Stimulated activated CD8-positive, alpha-beta memory T cell treated with anti-CD3 and anti-CD28 coated beads, Interleukin-7, amount 100 ng/mL, for 4 hours (primary cell): ENCODE results near the gene AP5B1.
A peak's percentile ranks its signal among the peaks of the same experiment; 100 is the strongest.

Experiments
- DNase-seq, 2 donors: peaks; one replicate each; pipeline ENCODE4 v3.0.0-alpha.2; 2020; ENCODE audit warnings: low read depth in 2 of 2

Gene AP5B1

GRCh38 chr11:65801153-65801987 lies 20.6 kb upstream of the AP5B1 start:
- DNase-seq = no peak

GRCh38 chr11:65798882-65799281 lies 18.1 kb upstream of the AP5B1 start:
- no peak for DNase-seq

GRCh38 chr11:65797711-65798110 lies 16.9 kb upstream of the AP5B1 start:
- DNase-seq = no peak

- DNase-seq = no peak
Measured at GRCh38 chr11:65796726-65797601, 16.2 kb upstream of the AP5B1 start.

- no peak for DNase-seq
Measured at GRCh38 chr11:65794570-65795510, 14.1 kb upstream of the AP5B1 start.

- DNase-seq = no peak
Measured at GRCh38 chr11:65793625-65794400, 13.0 kb upstream of the AP5B1 start.

- DNase-seq = no peak
Measured at GRCh38 chr11:65793144-65793581, 12.4 kb upstream of the AP5B1 start.

- no peak for DNase-seq
Measured at GRCh38 chr11:65792456-65792855, 11.7 kb upstream of the AP5B1 start.

GRCh38 chr11:65791719-65792213 lies 11.0 kb upstream of the AP5B1 start:
- peak in 1 of 2 donors; percentile 49 for DNase-seq

- no peak for DNase-seq
Measured at GRCh38 chr11:65790902-65791650, 10.3 kb upstream of the AP5B1 start.

- no peak for DNase-seq
Measured at GRCh38 chr11:65790104-65790901, 9.5 kb upstream of the AP5B1 start.

GRCh38 chr11:65789230-65790103 lies 8.7 kb upstream of the AP5B1 start:
- no peak for DNase-seq

GRCh38 chr11:65788821-65789220 lies 8.0 kb upstream of the AP5B1 start:
- DNase-seq = no peak

GRCh38 chr11:65787649-65788622 lies 7.2 kb upstream of the AP5B1 start:
- DNase-seq = no peak

- DNase-seq = peak in 1 of 2 donors; percentile 23
Measured at GRCh38 chr11:65786786-65787636, 6.2 kb upstream of the AP5B1 start, which contains the start of gene OVOL1. TSS of gene OVOL1 (plus strand) at chr11:65787063. CDS start at chr11:65787374, 311 bp downstream.
